Fibroblast of skin of right biceps (primary cell): ENCODE results near the gene MSI2.
A peak's percentile ranks its signal among the peaks of the same experiment; 100 is the strongest.

ENCODE experiments used
- DNase-seq: peaks from one replicate; pipeline ENCODE4 v3.0.0-alpha.2; 2013

The MSI2 gene

GRCh38 chr17:57247261-57247660 is 9.1 kb upstream of the MSI2 start:
- DNase-seq, result no peak

- no peak for DNase-seq
These were observed 8.4 kb upstream of the MSI2 start for GRCh38 chr17:57247913-57248312.

GRCh38 chr17:57249520-57249919 is 6.8 kb upstream of the MSI2 start:
- DNase-seq, result no peak

- no peak for DNase-seq
These were observed 5.0 kb upstream of the MSI2 start for GRCh38 chr17:57251211-57251787.

GRCh38 chr17:57253362-57254065 is 2.8 kb upstream of the MSI2 start:
- DNase-seq, result no peak

- no peak for DNase-seq
These were observed 1.0 kb upstream of the MSI2 start for GRCh38 chr17:57255182-57255775.

- DNase-seq, result peak; percentile 2
These were observed 387 bp downstream of the MSI2 start for GRCh38 chr17:57256708-57257112.

- no peak for DNase-seq
These were observed 1.0 kb downstream of the MSI2 start for GRCh38 chr17:57257195-57257894.

GRCh38 chr17:57257895-57258851 is 1.9 kb downstream of the MSI2 start:
- DNase-seq, result no peak

GRCh38 chr17:57259306-57259705 is 3.0 kb downstream of the MSI2 start:
- no peak for DNase-seq

- no peak for DNase-seq
These were observed 3.5 kb downstream of the MSI2 start for GRCh38 chr17:57259817-57260216.

- DNase-seq, result no peak
These were observed 4.2 kb downstream of the MSI2 start for GRCh38 chr17:57260325-57261083.

GRCh38 chr17:57261084-57261461 is 4.8 kb downstream of the MSI2 start:
- DNase-seq, result no peak

- DNase-seq, result no peak
These were observed 6.2 kb downstream of the MSI2 start for GRCh38 chr17:57262557-57262956.

- DNase-seq, result no peak
These were observed 7.9 kb downstream of the MSI2 start for GRCh38 chr17:57264250-57264649.

GRCh38 chr17:57264776-57265175 is 8.5 kb downstream of the MSI2 start:
- no peak for DNase-seq

- DNase-seq, result no peak
These were observed 10.6 kb downstream of the MSI2 start for GRCh38 chr17:57266902-57267311.

- no peak for DNase-seq
These were observed 11.9 kb downstream of the MSI2 start for GRCh38 chr17:57268181-57268580.

- DNase-seq, result no peak
These were observed 12.7 kb downstream of the MSI2 start for GRCh38 chr17:57269052-57269451.

- DNase-seq, result no peak
These were observed 13.4 kb downstream of the MSI2 start for GRCh38 chr17:57269598-57270255.

- no peak for DNase-seq
These were observed 14.5 kb downstream of the MSI2 start for GRCh38 chr17:57270801-57271245.
